NT2/D1 (cell line): ENCODE measurements around the gene MRPL42.

Experiments used
- DNase-seq: peaks from one replicate; pipeline ENCODE4 v3.0.0-alpha.2; 2011; ENCODE audit warnings: low read depth, low spot score
- H3K27me3 ChIP-seq: 2 replicates; pipeline ENCODE4 v1.6.0; 2011; ENCODE audit warnings: mild to moderate bottlenecking; ENCODE audit not compliant: insufficient read length, insufficient read depth
- H3K36me3 ChIP-seq: 2 replicates; pipeline ENCODE4 v1.6.1; 2011; ENCODE audit warnings: mild to moderate bottlenecking, low read length, mixed read lengths; ENCODE audit not compliant: insufficient read depth, insufficient read length
- H3K4me1 ChIP-seq: 2 replicates; pipeline ENCODE4 v1.5.1; 2011; ENCODE audit not compliant: insufficient read depth, insufficient read length
- H3K4me3 ChIP-seq: 2 replicates; pipeline ENCODE4 v1.5.1; 2011; ENCODE audit warnings: low read depth; ENCODE audit not compliant: insufficient read length
- H3K9ac ChIP-seq: 2 replicates; pipeline ENCODE4 v1.6.0; 2011; ENCODE audit warnings: low read depth; ENCODE audit not compliant: insufficient read length
- H3K9me3 ChIP-seq: 2 replicates; pipeline ENCODE4 v1.5.1; 2011; ENCODE audit warnings: mild to moderate bottlenecking, low read length; ENCODE audit not compliant: insufficient read depth
- SUZ12 ChIP-seq: IDR thresholded peaks from 2 replicates; pipeline ENCODE4 v1.6.1; 2011; ENCODE audit not compliant: insufficient read length, insufficient read depth; ENCODE audit errors: extremely low read depth
- YY1 ChIP-seq: IDR thresholded peaks from 2 replicates; pipeline ENCODE4 v1.6.1; 2011; ENCODE audit not compliant: insufficient read length, insufficient read depth
- ZNF274 ChIP-seq: IDR thresholded peaks from 2 replicates; pipeline ENCODE4 v1.6.1; 2011; ENCODE audit warnings: mild to moderate bottlenecking, low read depth, low read length

The MRPL42 gene

GRCh38 chr12:93449277-93449676, 18.0 kb upstream of the MRPL42 start:
- H3K4me1 ChIP-seq, result peaks cover 3% of the 10 kb centered on the region
- no peaks in the 10 kb centered on the region for H3K36me3 ChIP-seq
- no peaks in the 10 kb centered on the region for H3K27me3 ChIP-seq
- H3K9ac ChIP-seq, result no peak overlapping the region
- no peaks in the 10 kb centered on the region for H3K9me3 ChIP-seq
- no peak for TF ChIP-seq ZNF274
- no peak for TF ChIP-seq SUZ12
- TF ChIP-seq YY1, result no peak
- no peak for DNase-seq
- H3K4me3 ChIP-seq, result no peak overlapping the region

- no peak for DNase-seq
- Histone ChIP-seq H3K4me1 (peaks cover 3% of the 10 kb centered on the region), H3K27me3 (no peaks in the 10 kb centered on the region), H3K9ac (no peak overlapping the region), H3K9me3 (no peaks in the 10 kb centered on the region), H3K4me3 (no peak overlapping the region), H3K36me3 (no peaks in the 10 kb centered on the region)
- TF ChIP-seq SUZ12 (no peak), YY1 (no peak), ZNF274 (no peak)
Measured at GRCh38 chr12:93451423-93452158, 15.7 kb upstream of the MRPL42 start.

- no peak for DNase-seq
- H3K9ac ChIP-seq, result no peak overlapping the region
- peaks cover 3% of the 10 kb centered on the region for H3K4me1 ChIP-seq
- no peak for TF ChIP-seq SUZ12
- TF ChIP-seq ZNF274, result no peak
- no peak for TF ChIP-seq YY1
- H3K4me3 ChIP-seq, result no peak overlapping the region
- H3K9me3 ChIP-seq, result no peaks in the 10 kb centered on the region
- H3K27me3 ChIP-seq, result no peaks in the 10 kb centered on the region
- H3K36me3 ChIP-seq, result no peaks in the 10 kb centered on the region
Measured at GRCh38 chr12:93453633-93454032, 13.7 kb upstream of the MRPL42 start.

GRCh38 chr12:93456077-93456476, 11.2 kb upstream of the MRPL42 start:
- Histone ChIP-seq H3K9me3 (no peaks in the 10 kb centered on the region), H3K27me3 (no peaks in the 10 kb centered on the region), H3K9ac (no peak overlapping the region), H3K4me3 (no peak overlapping the region), H3K4me1 (no peaks in the 10 kb centered on the region), H3K36me3 (no peaks in the 10 kb centered on the region)
- DNase-seq, result no peak
- TF ChIP-seq SUZ12 (no peak), YY1 (no peak), ZNF274 (no peak)

- Histone ChIP-seq H3K4me3 (no peak overlapping the region), H3K36me3 (no peaks in the 10 kb centered on the region), H3K27me3 (no peaks in the 10 kb centered on the region), H3K9ac (no peak overlapping the region), H3K9me3 (no peaks in the 10 kb centered on the region), H3K4me1 (no peaks in the 10 kb centered on the region)
- no peak for DNase-seq
- TF ChIP-seq SUZ12 (no peak), ZNF274 (no peak)
Measured at GRCh38 chr12:93459097-93459496, 8.2 kb upstream of the MRPL42 start.

GRCh38 chr12:93460003-93460402, 7.3 kb upstream of the MRPL42 start:
- TF ChIP-seq YY1 (no peak), SUZ12 (no peak), ZNF274 (no peak)
- Histone ChIP-seq H3K4me3 (no peak overlapping the region), H3K36me3 (no peaks in the 10 kb centered on the region), H3K4me1 (no peaks in the 10 kb centered on the region), H3K27me3 (no peaks in the 10 kb centered on the region), H3K9ac (no peak overlapping the region), H3K9me3 (no peaks in the 10 kb centered on the region)
- no peak for DNase-seq

- Histone ChIP-seq H3K9ac (no peak overlapping the region), H3K4me1 (no peaks in the 10 kb centered on the region)
- TF ChIP-seq ZNF274, result no peak
- TF ChIP-seq YY1, result no peak
- no peak for TF ChIP-seq SUZ12
Measured at GRCh38 chr12:93460902-93461301, 6.4 kb upstream of the MRPL42 start.

GRCh38 chr12:93461503-93461902, 5.8 kb upstream of the MRPL42 start:
- no peak overlapping the region for H3K4me3 ChIP-seq
- no peaks in the 10 kb centered on the region for H3K4me1 ChIP-seq
- H3K27me3 ChIP-seq, result no peaks in the 10 kb centered on the region
- H3K36me3 ChIP-seq, result no peaks in the 10 kb centered on the region
- TF ChIP-seq YY1 (no peak), SUZ12 (no peak), ZNF274 (no peak)
- H3K9me3 ChIP-seq, result no peaks in the 10 kb centered on the region
- no peak for DNase-seq
- no peak overlapping the region for H3K9ac ChIP-seq

More at GRCh38 chr12:93460902-93461301, 6.4 kb upstream of the MRPL42 start:
- no peak for DNase-seq
- no peak overlapping the region for H3K4me3 ChIP-seq
- no peaks in the 10 kb centered on the region for H3K9me3 ChIP-seq
- no peaks in the 10 kb centered on the region for H3K36me3 ChIP-seq
- H3K27me3 ChIP-seq, result no peaks in the 10 kb centered on the region
